Uterus (tissue), 2 donors: ENCODE results near the gene RBFOX1.
"Not testable (repeated sequence)": the region's sequence is repeated elsewhere in the genome, so short reads cannot be mapped to it uniquely, and the experiment has no call there.

Source experiments
- POLR2A ChIP-seq, 2 donors: fragments of 450-650 bp; IDR thresholded peaks; one replicate each; pipeline ENCODE4 v1.6.1; 2016; ENCODE audit warnings: antibody characterized with exemption in 2 of 2, mild to moderate bottlenecking in 1 of 2, moderate library complexity in 1 of 2
- TF ChIP-seq, protein P1 (sequence below), 4 experiments: fragments of 200-600 bp in 2 of 4; fragments of 450-650 bp in 2 of 4; sonication (generic) in 2 of 4; IDR thresholded peaks; one replicate each; pipeline ENCODE4 v1.5.1; 2016 to 2019; ENCODE audit warnings: antibody characterized with exemption in 4 of 4, mild to moderate bottlenecking in 2 of 4, moderate library complexity in 1 of 4

DNA sequence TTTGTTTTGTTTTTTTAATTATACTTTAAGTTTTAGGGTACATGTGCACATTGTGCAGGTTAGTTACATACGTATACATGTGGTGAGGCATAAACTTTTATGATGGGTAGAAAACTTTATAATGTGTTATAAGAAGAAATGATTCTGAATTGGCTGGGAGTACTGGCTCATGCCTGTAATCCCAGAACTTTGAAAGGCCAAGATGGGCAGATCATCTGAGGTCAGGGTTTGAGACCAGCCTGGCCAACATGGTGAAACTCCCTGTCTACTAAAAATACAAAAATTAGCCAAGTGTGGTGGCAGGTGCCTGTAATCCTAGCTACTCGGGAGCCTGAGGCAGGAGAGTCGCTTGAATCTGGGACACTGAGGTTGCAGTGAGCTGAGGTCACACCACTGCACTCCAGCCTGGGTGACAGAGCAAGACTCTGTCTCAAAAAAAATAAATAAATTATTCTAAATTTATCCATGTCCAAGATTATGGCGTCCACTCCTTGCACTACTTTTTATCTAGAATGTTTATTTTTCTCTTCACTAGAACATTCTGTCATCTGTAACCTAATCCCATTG, 170.0 kb downstream of the RBFOX1 start:
- TF ChIP-seq POLR2A (IDR thresholded peaks at IDR 0.05), result not testable (repeated sequence)
- TF ChIP-seq, protein P1, sequence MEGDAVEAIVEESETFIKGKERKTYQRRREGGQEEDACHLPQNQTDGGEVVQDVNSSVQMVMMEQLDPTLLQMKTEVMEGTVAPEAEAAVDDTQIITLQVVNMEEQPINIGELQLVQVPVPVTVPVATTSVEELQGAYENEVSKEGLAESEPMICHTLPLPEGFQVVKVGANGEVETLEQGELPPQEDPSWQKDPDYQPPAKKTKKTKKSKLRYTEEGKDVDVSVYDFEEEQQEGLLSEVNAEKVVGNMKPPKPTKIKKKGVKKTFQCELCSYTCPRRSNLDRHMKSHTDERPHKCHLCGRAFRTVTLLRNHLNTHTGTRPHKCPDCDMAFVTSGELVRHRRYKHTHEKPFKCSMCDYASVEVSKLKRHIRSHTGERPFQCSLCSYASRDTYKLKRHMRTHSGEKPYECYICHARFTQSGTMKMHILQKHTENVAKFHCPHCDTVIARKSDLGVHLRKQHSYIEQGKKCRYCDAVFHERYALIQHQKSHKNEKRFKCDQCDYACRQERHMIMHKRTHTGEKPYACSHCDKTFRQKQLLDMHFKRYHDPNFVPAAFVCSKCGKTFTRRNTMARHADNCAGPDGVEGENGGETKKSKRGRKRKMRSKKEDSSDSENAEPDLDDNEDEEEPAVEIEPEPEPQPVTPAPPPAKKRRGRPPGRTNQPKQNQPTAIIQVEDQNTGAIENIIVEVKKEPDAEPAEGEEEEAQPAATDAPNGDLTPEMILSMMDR (IDR thresholded peaks at IDR 0.05), result not testable (repeated sequence)
